GM12873 (cell line): ENCODE results near the gene SYNJ2BP.

Experiments used
- CTCF ChIP-seq: IDR thresholded peaks from 2 replicates; pipeline ENCODE4 v1.5.1; 2012; ENCODE audit warnings: low read depth, mild to moderate bottlenecking, moderate library complexity, low read length, control low read depth; ENCODE audit not compliant: insufficient read depth; ENCODE audit errors: missing control alignments

SYNJ2BP gene

GRCh38 chr14:70378696-70379095, 38.2 kb downstream of the SYNJ2BP start:
- no peak for TF ChIP-seq CTCF
